Fibroblast of skin of left quadriceps (primary cell): Measurements from ENCODE around the gene NUBP2.

ENCODE experiments used
- DNase-seq, 2 experiments: peaks; one replicate each; pipeline ENCODE4 v3.0.0-alpha.2; 2013; ENCODE audit warnings: low read depth in 2 of 2

NUBP2 gene

DNA sequence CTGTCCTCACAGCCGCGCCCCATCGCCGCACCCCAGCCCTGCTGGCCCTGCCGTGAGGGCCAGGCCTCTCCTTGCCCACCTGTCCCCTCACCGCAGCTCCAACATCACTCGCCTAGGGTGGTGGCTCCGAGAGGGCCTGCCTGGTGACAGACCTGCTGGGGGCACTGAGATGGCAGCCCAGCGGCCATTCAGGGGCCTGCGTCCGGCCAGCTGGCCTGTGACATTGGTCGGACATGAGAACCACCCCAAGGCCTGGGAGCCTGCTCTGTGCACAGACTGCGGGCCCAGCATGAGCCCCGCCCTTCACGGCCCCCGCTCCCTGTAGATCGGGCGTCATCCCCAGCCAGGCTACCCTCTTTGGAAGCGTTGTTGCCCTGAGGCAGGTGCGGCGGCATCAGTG lies 23.2 kb upstream of the NUBP2 start:
- no peak for DNase-seq

DNA sequence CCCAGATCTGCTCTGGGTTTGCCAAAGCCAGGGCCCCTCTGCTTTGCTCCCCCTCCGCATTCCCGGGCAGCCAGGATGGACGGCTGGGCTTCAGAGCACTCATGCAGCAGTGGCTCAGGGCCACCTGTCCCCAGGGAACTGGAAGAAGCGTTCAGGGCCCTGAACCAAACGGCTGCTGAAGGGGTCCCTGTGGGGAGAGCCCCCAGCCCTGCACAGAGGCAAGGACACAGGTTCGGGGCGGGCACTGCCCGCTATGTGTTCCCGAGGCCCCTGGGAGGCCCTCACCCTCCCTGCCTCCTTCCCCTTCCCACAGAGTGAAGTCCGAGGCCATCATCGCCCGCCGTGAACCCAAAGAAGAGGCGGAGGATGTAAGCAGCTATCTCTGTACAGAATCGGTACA lies 21.8 kb upstream of the NUBP2 start:
- DNase-seq = no peak

DNA sequence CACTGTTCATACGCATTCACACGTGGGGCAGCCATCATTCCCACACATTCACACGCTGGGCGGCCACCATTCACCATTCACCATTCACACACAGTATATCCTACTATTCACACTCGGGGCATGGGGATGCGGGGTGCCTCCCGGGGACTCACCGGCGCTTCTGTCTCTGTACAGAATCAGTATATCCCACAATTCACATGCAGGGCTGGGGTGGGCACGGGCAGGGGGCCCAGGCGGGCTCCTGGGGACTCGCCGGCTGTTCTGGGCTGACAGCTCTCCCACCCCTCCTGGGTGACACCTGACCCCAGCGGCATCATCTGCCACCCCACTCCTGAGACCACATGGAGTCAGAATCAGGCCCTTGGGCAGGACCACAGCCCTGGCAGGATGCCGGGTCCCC lies 21.0 kb upstream of the NUBP2 start:
- DNase-seq = no peak

DNA sequence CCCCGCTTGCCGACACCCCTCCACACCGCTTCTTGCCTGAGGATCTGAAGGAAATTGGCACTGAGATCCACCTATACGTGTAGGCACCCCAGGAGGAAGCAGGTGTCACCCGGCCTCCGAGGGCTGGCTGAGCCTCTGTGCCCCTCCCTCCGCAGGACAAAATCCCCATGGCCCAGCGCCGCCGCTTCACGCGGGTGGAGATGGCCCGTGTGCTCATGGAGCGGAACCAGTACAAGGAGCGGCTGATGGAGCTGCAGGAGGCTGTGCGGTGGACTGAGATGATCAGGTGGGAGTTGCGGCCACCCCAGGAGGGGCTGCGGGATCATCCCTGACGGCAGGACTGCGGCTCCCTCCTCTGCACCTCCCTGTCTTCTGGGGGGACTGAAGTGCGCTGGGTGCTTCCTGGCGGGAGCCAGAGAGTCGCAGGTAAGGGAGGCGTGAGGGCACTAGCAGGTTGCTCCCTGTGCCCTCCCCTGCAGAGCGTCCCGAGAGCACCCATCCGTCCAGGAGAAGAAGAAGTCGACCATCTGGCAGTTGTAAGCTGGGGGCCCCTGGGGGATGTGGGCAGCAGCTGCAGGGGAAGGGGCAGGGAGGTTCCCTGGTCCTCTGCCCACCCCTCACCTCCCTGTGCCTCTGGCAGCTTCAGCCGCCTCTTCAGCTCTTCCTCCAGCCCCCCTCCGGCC lies 20.4 kb upstream of the NUBP2 start:
- DNase-seq = no peak

DNA sequence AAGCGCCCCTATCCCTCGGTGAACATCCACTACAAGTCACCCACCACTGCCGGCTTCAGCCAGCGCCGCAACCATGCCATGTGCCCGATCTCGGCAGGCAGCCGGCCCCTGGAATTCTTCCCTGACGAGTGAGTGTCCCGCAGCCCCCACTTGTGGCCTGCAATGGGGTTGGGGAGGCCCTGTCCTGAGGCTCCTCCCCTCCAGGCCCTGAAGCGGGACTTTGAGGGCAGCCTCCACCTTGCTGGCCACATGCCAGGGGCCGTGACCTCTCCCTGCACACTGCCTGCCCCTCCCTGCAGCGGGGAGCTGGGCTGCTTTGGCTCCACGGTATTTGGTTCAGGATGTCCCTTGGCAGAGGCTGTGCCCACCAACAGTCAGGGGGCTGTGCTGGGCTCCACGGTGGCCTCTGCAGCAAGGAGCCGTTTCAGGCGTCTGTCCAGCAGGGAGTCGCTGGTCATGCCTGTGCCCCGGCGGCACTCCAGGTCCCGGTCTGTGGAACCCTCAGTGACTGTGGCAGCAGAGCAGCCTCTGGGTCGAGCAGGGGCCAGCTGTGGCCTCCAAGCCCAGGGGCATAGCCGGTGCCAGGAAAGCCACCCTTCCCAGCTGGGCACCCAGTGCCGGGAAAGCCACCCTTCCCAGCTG lies 19.8 kb upstream of the NUBP2 start:
- no peak for DNase-seq

DNA sequence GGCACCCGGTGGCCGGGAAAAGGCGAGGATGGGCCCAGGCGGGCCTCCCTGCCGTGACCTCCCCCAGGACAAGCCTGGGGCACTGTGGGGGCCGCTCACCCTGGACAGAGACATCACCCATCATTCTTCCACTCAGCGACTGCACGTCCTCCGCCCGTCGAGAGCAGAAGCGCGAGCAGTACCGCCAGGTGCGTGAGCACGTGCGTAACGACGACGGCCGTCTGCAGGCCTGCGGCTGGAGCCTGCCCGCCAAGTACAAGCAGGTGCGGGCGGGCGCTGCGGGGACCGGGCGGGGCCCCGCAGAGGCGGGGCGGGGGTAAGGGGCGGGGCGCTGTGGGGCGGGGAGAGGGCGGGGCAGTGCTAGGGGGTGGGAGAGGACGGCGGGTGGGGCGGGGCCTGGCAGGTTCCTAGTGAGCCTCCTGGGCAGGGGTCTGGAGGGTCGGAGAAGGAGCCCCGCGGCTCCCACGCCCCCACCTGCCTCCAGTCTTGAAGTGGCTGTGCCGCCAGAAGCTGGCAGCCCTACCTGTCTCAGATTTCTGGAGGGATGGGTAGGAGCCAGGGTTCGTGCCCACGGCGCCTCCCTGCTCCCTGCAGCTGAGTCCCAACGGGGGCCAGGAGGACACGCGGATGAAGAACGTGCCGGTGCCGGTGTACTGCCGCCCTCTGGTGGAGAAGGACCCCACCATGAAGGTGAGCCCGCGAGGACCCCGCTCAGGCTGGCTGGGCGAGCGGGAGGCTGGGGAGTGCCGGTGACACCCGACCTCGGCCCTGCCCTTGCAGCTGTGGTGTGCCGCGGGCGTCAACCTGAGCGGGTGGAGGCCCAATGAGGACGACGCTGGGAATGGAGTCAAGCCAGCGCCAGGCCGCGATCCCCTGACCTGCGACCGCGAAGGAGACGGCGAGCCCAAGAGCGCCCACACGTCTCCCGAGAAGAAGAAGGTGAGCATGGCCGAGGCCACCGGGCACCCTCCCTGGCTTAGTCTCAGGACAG lies 18.9 kb upstream of the NUBP2 start:
- no peak for DNase-seq

DNA sequence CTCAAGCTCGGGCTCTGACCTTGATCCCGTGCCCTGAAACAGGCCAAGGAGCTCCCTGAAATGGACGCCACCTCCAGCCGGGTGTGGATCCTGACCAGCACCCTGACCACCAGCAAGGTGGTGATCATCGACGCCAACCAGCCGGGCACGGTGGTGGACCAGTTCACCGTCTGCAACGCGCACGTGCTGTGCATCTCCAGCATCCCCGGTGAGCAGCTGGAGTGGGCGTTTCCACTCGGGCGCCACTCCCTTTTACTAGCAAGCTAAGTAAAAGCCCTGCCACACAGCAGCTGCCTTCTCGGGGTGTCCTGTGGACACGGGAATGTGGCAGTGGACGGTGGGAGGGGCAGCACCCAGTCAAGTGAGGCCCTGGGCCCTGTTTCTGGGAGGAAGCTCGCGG lies 17.8 kb upstream of the NUBP2 start:
- DNase-seq = no peak

DNA sequence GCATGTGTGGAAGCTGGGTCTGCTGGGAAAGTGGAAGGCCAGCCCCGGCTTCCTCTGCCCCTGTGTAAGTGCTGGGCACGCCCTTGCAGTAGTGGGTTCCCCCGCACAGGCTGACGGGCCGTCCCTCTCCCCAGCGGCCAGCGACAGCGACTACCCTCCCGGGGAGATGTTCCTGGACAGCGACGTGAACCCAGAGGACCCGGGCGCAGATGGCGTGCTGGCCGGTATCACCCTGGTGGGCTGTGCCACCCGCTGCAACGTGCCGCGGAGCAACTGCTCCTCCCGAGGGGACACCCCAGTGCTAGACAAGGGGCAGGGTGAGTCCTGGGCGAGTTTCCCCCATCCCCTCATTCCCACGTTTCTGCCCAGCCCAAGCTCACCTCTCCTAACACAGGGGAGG lies 16.9 kb upstream of the NUBP2 start:
- DNase-seq = no peak

DNA sequence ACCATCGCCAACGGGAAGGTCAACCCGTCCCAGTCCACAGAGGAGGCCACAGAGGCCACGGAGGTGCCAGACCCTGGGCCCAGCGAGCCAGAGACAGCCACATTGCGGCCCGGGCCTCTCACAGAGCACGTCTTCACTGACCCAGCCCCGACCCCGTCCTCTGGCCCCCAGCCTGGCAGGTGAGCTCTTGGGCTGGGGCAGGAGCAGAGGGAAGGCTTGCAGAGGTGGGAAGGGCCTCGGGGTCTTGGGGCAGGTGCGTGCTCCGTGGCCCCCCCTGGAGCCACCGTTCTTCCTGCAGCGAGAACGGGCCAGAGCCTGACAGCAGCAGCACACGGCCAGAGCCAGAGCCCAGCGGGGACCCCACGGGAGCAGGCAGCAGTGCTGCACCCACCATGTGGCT lies 16.5 kb upstream of the NUBP2 start:
- DNase-seq = no peak

DNA sequence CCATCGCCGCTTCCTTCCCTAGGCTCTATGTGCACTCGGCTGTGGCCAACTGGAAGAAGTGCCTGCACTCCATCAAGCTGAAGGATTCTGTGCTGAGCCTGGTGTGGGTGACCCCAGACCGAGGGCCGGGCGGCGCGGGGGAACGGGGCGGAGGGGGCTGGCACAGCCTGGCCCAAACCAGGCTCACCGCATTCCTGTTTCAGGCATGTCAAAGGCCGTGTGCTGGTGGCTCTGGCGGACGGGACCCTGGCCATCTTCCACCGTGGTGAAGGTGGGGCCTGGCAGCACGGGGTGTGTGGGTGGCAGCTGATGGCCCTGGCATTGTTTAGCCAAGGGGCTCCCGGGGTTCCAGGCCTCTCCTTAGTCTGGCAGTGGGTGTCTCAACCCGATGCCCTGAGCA lies 16.1 kb upstream of the NUBP2 start:
- no peak for DNase-seq

DNA sequence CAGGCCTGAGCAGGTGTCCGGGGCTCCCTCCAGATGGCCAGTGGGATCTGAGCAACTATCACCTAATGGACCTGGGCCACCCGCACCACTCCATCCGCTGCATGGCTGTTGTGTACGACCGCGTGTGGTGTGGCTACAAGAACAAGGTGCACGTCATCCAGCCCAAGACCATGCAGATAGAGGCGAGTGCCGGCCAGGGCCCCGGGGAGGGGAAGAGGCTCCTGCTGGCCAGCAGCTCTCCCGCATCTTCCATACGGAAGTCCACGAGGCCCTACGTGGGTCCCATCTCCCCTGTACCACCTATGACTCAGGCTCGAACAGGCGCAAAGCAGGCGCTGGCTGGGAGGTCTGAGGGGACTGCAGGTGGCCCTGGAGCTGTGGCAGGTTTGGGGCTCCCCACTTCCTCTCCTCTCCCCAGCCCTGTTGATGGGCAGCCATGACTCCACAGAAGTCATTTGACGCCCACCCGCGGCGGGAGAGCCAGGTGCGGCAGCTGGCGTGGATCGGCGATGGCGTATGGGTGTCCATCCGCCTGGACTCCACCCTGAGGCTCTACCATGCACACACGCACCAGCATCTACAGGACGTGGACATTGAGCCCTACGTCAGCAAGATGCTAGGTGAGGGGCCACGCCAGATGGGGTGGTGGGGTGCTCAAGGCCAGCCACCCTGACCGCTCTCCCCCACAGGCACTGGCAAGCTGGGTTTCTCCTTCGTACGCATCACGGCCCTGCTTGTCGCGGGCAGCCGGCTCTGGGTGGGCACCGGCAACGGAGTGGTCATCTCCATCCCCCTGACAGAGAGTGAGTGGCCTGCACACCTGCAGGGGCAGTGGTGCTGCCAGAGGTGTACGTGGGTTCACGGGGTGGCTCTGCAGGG lies 15.4 kb upstream of the NUBP2 start:
- DNase-seq = no peak

DNA sequence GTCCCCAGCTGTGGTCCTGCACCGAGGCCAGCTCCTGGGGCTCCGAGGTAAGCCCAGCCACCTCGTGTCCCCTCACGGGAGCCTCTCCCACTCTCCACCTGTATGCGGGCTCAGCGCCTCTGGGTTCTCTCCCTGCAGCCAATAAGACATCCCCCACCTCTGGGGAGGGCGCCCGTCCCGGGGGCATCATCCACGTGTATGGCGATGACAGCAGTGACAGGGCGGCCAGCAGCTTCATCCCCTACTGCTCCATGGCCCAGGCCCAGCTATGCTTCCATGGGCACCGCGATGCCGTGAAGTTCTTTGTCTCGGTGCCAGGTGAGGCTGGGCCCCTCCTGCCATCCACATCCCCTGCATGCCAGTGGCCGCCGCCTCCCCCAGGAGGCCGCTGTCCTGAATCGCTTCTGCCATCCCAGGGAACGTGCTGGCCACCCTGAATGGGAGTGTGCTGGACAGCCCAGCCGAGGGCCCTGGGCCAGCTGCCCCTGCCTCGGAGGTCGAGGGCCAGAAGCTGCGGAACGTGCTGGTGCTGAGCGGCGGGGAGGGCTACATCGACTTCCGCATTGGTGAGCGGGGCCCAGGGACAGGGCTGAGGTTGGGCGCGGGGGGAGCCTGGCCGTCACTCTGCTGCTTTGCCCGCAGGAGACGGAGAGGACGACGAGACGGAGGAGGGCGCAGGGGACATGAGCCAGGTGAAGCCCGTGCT lies 14.5 kb upstream of the NUBP2 start:
- DNase-seq = no peak

DNA sequence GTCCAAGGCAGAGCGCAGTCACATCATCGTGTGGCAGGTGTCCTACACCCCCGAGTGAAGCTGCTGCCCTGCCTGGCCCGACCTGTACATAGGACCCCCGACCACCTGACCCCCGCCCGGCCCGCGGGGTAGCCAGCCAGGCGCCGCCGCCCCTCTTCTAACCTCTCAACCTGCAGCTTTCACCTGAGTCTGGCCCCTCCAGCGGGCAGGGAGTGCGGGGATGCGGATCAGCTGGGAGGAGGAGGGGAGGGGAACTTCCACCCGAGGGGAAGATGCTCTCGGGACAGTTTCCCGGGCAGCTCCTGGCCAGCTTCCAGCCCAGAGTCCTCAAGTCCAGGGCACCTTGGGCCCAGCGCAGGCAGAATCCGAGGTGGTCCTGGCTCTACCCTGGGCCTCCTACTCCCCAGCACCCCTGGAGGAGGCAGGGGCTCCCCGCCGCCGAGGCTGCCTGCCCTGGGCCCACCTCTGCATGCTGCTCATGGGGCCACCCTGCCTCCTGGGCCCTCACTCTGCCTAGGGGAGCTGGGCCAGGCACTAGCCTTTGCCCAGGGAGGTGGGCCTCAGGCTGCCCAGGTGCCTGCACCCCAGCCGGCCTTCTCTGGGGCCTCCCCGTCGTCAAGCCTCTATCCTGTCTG lies 13.9 kb upstream of the NUBP2 start:
- no peak for DNase-seq

DNA sequence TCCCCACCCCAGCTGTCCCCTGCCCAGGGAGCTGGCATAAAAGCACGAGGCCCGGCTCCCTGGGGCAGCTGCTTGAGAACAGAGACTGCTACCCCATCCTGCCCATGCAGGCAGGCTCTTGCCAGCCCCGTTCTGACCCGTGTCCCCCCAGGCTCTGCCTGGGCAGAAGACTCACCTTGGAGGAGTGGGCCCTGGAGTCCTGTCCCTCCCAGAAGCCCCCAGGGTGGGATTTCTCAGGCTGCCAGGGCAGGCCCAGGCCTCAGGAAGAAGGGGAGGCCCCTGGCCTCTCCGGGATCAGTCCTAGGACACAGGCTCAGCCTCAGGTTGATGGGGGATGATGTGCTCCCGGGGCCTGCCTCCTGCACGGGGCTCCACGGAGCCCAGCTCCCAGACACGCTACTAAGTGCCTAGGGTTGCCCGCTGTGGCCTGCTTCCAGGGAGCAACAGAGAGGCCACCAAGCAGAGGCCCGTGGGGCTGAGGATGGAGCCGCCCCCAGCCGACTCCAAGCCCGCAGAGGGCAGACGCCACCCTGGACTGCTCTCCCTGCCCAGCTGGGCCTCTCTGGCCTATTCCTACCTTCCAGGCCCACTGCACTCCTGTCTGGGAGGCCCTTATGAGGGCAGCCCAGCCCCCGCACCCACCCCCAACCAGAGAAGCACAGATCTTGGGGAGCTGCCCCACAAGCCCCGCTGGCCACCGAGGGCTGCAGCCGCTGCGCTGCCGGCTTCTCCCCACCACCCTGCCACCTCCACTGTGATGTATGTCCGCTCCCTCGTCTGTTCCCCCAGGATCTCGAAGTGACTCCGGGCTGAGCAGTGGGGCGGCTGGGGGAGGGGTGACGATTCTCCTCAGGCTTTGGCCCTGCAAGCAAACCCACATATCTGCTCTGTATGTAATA lies 13.1 kb upstream of the NUBP2 start:
- DNase-seq = no peak

DNA sequence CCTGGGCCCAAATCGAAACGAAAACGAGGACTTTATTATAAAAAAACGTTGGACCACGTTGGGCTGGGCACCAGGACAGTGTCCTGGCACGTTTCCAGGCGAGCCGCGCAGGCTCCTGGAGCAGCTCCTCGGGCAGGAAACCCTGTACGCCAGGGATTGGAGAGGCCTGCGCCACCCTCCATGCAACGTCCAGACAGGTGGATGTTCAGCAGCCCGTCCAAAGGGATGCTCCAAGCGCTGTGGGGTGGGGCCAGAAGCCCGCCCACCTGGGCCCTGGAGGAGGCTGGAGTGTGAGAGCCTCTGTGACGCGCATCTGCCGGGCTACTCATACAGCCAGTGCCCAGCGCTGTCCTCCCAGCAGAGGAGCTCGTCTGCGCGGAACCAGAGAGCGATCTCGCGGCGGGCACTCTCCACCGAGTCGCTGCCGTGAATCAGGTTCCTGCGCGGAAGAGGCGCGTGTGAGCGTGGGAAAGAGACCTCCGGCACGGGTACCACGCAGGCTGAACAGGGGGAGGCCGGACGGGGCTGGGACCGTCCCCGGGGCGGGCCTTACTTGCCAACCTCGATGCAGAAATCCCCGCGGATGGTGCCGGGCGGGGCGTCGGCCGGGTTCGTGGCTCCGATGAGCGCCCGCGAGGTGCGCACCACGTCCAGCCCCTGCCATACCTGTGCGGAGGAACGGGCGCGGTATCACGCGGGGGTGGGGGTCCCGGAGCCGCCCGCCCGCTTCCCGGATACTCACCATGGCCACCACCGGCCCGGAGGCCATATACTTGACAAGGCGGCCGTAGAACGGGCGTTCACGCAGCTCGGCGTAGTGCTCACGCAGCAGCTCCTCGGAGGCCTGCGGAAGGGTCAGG lies 12.2 kb upstream of the NUBP2 start:
- no peak for DNase-seq

DNA sequence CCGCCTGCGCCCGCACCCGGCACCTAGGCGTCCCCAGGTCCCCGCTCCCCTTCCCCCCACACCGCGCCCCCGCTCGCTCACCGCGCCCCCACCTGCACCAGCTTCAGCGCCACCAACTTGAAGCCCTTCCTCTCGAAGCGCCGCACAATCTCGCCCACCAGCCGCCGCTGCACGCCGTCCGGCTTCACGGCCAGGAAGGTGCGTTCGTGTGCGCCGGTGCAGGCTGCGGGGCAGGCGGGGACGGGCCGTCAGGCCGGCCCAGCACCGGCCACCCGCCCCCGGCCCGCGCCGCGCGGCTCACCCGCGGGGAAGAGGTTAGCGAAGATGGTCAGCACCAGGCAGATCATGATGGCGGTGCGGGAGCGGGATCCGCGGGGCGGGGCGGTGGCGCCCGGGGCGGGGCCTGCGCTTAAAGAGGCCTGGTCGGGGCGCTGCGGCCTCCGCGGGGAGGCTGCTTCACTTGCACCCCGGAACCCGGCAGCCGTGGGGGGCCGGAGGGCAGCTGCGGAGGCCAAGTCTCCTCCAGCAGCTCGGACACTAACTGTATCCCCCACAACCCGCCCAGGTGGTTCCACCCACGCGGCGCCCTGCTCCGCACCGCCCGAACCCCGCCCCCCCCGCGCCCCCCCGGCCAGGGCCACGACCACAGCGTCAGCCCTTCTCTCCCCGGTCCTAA lies 11.4 kb upstream of the NUBP2 start, which contains the start of gene NME3:
TSS of gene NME3 (minus strand) at position 356 of the 676 bp plus-strand sequence. CDS start at position 347, 9 bp downstream.
- peak in 1 of 2 experiments; percentile 15 for DNase-seq

DNA sequence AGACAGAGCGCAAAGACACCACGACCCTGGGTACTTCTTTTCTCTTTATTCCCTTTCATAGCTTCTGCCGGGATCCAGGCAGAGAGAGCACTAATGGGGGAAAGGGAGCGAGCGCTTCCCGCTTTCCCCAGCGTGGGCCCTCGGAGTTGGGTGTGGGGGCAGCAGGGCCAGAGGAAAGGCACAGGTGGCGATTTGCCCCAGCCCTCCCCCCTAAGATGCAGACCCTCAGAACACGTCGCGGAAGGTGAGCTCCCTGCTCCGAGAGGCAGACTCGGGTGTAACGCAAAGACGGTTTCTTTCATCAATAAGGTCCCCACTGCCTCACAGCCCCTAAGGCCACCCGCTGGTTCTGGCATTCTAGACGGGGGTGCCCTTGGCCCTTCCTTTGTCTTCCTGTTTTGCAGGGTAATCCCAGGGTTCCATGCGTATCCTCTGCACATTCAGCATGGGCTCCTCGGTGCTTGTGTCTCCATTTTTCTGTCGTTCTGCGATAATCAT lies 10.8 kb upstream of the NUBP2 start:
- no peak for DNase-seq
